IPS-20b (cell line): ENCODE data around the gene ZBTB9.
"Not testable (repeated sequence)": the region's sequence is repeated elsewhere in the genome, so short reads cannot be mapped to it uniquely, and the experiment has no call there.

ENCODE experiments used
- H3K27ac ChIP-seq: one replicate; pipeline ENCODE4 v1.5.1; 2013; ENCODE audit warnings: low read length
- H3K27me3 ChIP-seq: 2 replicates; pipeline ENCODE4 v1.6.1; 2013; ENCODE audit warnings: mild to moderate bottlenecking, low read length, inconsistent platforms; ENCODE audit not compliant: insufficient read depth
- H3K36me3 ChIP-seq: 2 replicates; pipeline ENCODE4 v1.6.1; 2013; ENCODE audit warnings: low read depth, mild to moderate bottlenecking, inconsistent platforms, low read length, moderate library complexity; ENCODE audit not compliant: insufficient read depth
- H3K4me1 ChIP-seq: 2 replicates; pipeline ENCODE4 v1.6.1; 2013; ENCODE audit warnings: mild to moderate bottlenecking, control low read depth, inconsistent platforms, low read length, moderate library complexity; ENCODE audit not compliant: insufficient read depth
- H3K4me3 ChIP-seq: 2 replicates; pipeline ENCODE4 v1.5.1; 2013; ENCODE audit warnings: mild to moderate bottlenecking, low read length, inconsistent platforms
- H3K9ac ChIP-seq: 2 replicates; pipeline ENCODE4 v1.6.1; 2013; ENCODE audit warnings: low read depth, mild to moderate bottlenecking, inconsistent platforms, low read length, moderate library complexity
- H3K9me3 ChIP-seq: 2 replicates; pipeline ENCODE4 v1.6.1; 2013; ENCODE audit warnings: mild to moderate bottlenecking, low read depth, low read length, inconsistent platforms; ENCODE audit not compliant: insufficient read depth

The ZBTB9 gene

GRCh38 chr6:33458676-33459075 lies 4.3 kb downstream of the ZBTB9 start:
- Histone ChIP-seq H3K9me3 (no peaks in the 10 kb centered on the region), H3K4me3 (no peak overlapping the region), H3K27ac (no peak overlapping the region), H3K9ac (no peak overlapping the region), H3K4me1 (0 out of 2 replicates have a peak, but pooled peaks cover 4% of the 10 kb centered on the region), H3K27me3 (no peaks in the 10 kb centered on the region), H3K36me3 (peaks cover 22% of the 10 kb centered on the region)

GRCh38 chr6:33459226-33459625 lies 4.8 kb downstream of the ZBTB9 start:
- H3K4me3 ChIP-seq: no peak overlapping the region
- 0 out of 2 replicates have a peak, but pooled peaks cover 4% of the 10 kb centered on the region for H3K4me1 ChIP-seq
- H3K9me3 ChIP-seq: no peaks in the 10 kb centered on the region
- no peak overlapping the region for H3K27ac ChIP-seq
- no peak overlapping the region for H3K9ac ChIP-seq
- H3K36me3 ChIP-seq: peaks cover 22% of the 10 kb centered on the region
- no peaks in the 10 kb centered on the region for H3K27me3 ChIP-seq

- no peak overlapping the region for H3K4me3 ChIP-seq
- H3K9ac ChIP-seq: no peak overlapping the region
- H3K27ac ChIP-seq: no peak overlapping the region
- no peaks in the 10 kb centered on the region for H3K4me1 ChIP-seq
- H3K27me3 ChIP-seq: no peaks in the 10 kb centered on the region
- no peaks in the 10 kb centered on the region for H3K36me3 ChIP-seq
- H3K9me3 ChIP-seq: no peaks in the 10 kb centered on the region
Measured at GRCh38 chr6:33466075-33466735, 11.8 kb downstream of the ZBTB9 start.

- Histone ChIP-seq H3K9me3 (no peaks in the 10 kb centered on the region), H3K36me3 (no peaks in the 10 kb centered on the region)
Measured at GRCh38 chr6:33467091-33467490, 12.7 kb downstream of the ZBTB9 start.

GRCh38 chr6:33469661-33470060 lies 15.3 kb downstream of the ZBTB9 start:
- Histone ChIP-seq H3K27ac (no peak overlapping the region), H3K4me3 (no peak overlapping the region), H3K27me3 (no peaks in the 10 kb centered on the region), H3K9me3 (no peaks in the 10 kb centered on the region), H3K4me1 (no peaks in the 10 kb centered on the region), H3K9ac (no peak overlapping the region), H3K36me3 (no peaks in the 10 kb centered on the region)

More at GRCh38 chr6:33467091-33467490, 12.7 kb downstream of the ZBTB9 start:
- H3K27me3 ChIP-seq: no peaks in the 10 kb centered on the region
- H3K27ac ChIP-seq: no peak overlapping the region
- H3K4me1 ChIP-seq: no peaks in the 10 kb centered on the region
- H3K9ac ChIP-seq: no peak overlapping the region
- no peak overlapping the region for H3K4me3 ChIP-seq

GRCh38 chr6:33477864-33478263 lies 23.5 kb downstream of the ZBTB9 start:
- Histone ChIP-seq H3K9me3 (no peaks in the 10 kb centered on the region), H3K36me3 (no peaks in the 10 kb centered on the region), H3K9ac (no peak overlapping the region), H3K27ac (no peak overlapping the region), H3K4me3 (no peak overlapping the region), H3K27me3 (no peaks in the 10 kb centered on the region), H3K4me1 (no peaks in the 10 kb centered on the region)

GRCh38 chr6:33481192-33481591 lies 26.8 kb downstream of the ZBTB9 start:
- Histone ChIP-seq H3K9ac (no peak overlapping the region), H3K27me3 (no peaks in the 10 kb centered on the region), H3K9me3 (no peaks in the 10 kb centered on the region), H3K36me3 (no peaks in the 10 kb centered on the region), H3K27ac (no peak overlapping the region), H3K4me1 (no peaks in the 10 kb centered on the region), H3K4me3 (no peak overlapping the region)

GRCh38 chr6:33482620-33483019 lies 28.2 kb downstream of the ZBTB9 start:
- not testable (repeated sequence) for H3K4me3 ChIP-seq, H3K9ac ChIP-seq, H3K27me3 ChIP-seq, H3K36me3 ChIP-seq, H3K9me3 ChIP-seq, H3K27ac ChIP-seq, H3K4me1 ChIP-seq

GRCh38 chr6:33483678-33484077 lies 29.3 kb downstream of the ZBTB9 start:
- no peak overlapping the region for H3K27ac ChIP-seq
- no peak overlapping the region for H3K4me3 ChIP-seq
- no peaks in the 10 kb centered on the region for H3K9me3 ChIP-seq
- H3K36me3 ChIP-seq: no peaks in the 10 kb centered on the region
- no peaks in the 10 kb centered on the region for H3K4me1 ChIP-seq
- H3K9ac ChIP-seq: no peak overlapping the region
- H3K27me3 ChIP-seq: no peaks in the 10 kb centered on the region

- H3K27ac ChIP-seq, H3K9me3 ChIP-seq, H3K4me3 ChIP-seq, H3K36me3 ChIP-seq, H3K9ac ChIP-seq, H3K4me1 ChIP-seq, H3K27me3 ChIP-seq: not testable (repeated sequence)
Measured at GRCh38 chr6:33484673-33485262, 30.4 kb downstream of the ZBTB9 start.

GRCh38 chr6:33485680-33486079 lies 31.3 kb downstream of the ZBTB9 start:
- not testable (repeated sequence) for H3K4me1 ChIP-seq, H3K36me3 ChIP-seq, H3K27me3 ChIP-seq, H3K4me3 ChIP-seq, H3K9ac ChIP-seq, H3K9me3 ChIP-seq, H3K27ac ChIP-seq

GRCh38 chr6:33488339-33488738 lies 34.0 kb downstream of the ZBTB9 start:
- Histone ChIP-seq H3K36me3 (no peaks in the 10 kb centered on the region), H3K9ac (no peak overlapping the region), H3K4me3 (no peak overlapping the region), H3K9me3 (no peaks in the 10 kb centered on the region), H3K27me3 (no peaks in the 10 kb centered on the region; the same call in 1 of the 2 replicates), H3K27ac (no peak overlapping the region), H3K4me1 (no peaks in the 10 kb centered on the region)
